HepG2 (cell line): ENCODE data around the gene RAB17. TPM values are rescaled to one million over a fixed set of nuclear protein-coding genes. Genes with fewer than 3 reads are reported as not detected.

Experiments used
- AGO2 ChIP-seq: fragments of 200-400 bp; formaldehyde crosslinking; optimal IDR thresholded peaks from 2 replicates; pipeline ENCODE3; 2017; ENCODE audit warnings: mild to moderate bottlenecking, low read depth, low read length, moderate library complexity
- ARHGAP35 ChIP-seq: sonication (generic); formaldehyde crosslinking; IDR thresholded peaks from 2 replicates; pipeline ENCODE4 v1.9.0; 2022; ENCODE audit warnings: mild to moderate bottlenecking, inconsistent platforms, moderate library complexity, missing genetic modification reagents, borderline replicate concordance
- CREM ChIP-seq, 2 experiments: sonication (generic) in 1 of 2; formaldehyde crosslinking in 1 of 2; IDR thresholded peaks; 2 replicates each; pipeline versions ENCODE4 v1.4.0 to v1.6.1; 2016 to 2020; ENCODE audit warnings: antibody characterized with exemption in 1 of 2, mild to moderate bottlenecking in 1 of 2, missing genetic modification reagents in 1 of 2
- ETV5 ChIP-seq: IDR thresholded peaks from 2 replicates; pipeline ENCODE4 v1.6.1; 2018; ENCODE audit warnings: missing biosample characterization, missing genetic modification reagents, inconsistent platforms, borderline replicate concordance
- GTF2F1 ChIP-seq: fragments of 150-350 bp; IDR thresholded peaks from 2 replicates; pipeline ENCODE4 v1.6.1; 2014; ENCODE audit warnings: low read length
- NONO ChIP-seq, 2 experiments: fragments of 450-650 bp in 1 of 2; sonication (generic) in 1 of 2; formaldehyde crosslinking in 1 of 2; IDR thresholded peaks in 1 of 2; conservative IDR thresholded peaks in 1 of 2; 2 replicates each; pipeline versions ENCODE4 v1.6.1 to v1.8.0; 2017 to 2022; ENCODE audit warnings: mild to moderate bottlenecking in 1 of 2, missing genetic modification reagents in 1 of 2, moderate library complexity in 1 of 2
- ONECUT2 ChIP-seq: sonication (generic); formaldehyde crosslinking; IDR thresholded peaks from 2 replicates; pipeline ENCODE4 v1.4.0; 2020; ENCODE audit warnings: missing genetic modification reagents
- PLRG1 ChIP-seq: fragments of 450-650 bp; conservative IDR thresholded peaks from 2 replicates; pipeline ENCODE4 v1.6.1; 2016
- PLSCR1 ChIP-seq: sonication (generic); formaldehyde crosslinking; IDR thresholded peaks from 2 replicates; pipeline ENCODE4 v1.5.0; 2020; ENCODE audit warnings: missing genetic modification reagents, mild to moderate bottlenecking, borderline replicate concordance
- RCOR2 ChIP-seq: IDR thresholded peaks from 2 replicates; pipeline ENCODE4 v1.6.1; 2016; ENCODE audit warnings: missing biosample characterization, missing genetic modification reagents
- SP1 ChIP-seq, 2 experiments: fragments of 450-650 bp in 1 of 2; sonication (generic) in 1 of 2; formaldehyde crosslinking in 1 of 2; IDR thresholded peaks; 2 replicates each; pipeline versions ENCODE4 v1.4.0 to v1.6.1; 2016 to 2020; ENCODE audit warnings: missing genetic modification reagents in 1 of 2
- TFAP4 ChIP-seq: sonication (generic); IDR thresholded peaks from 2 replicates; pipeline ENCODE4 v1.6.1; 2016; ENCODE audit warnings: low read depth, borderline replicate concordance
- TFDP2 ChIP-seq: sonication (generic); formaldehyde crosslinking; IDR thresholded peaks from 2 replicates; pipeline ENCODE4 v1.4.0; 2020; ENCODE audit warnings: missing genetic modification reagents
- ZBTB34 ChIP-seq: sonication (generic); formaldehyde crosslinking; IDR thresholded peaks from 2 replicates; pipeline ENCODE4 v1.8.0; 2022; ENCODE audit warnings: mild to moderate bottlenecking, missing genetic modification reagents
- ZFP41 ChIP-seq: sonication (generic); formaldehyde crosslinking; IDR thresholded peaks from 2 replicates; pipeline ENCODE4 v1.4.0; 2020; ENCODE audit warnings: mild to moderate bottlenecking, missing genetic modification reagents, borderline replicate concordance
- ZNF33A ChIP-seq: sonication (generic); formaldehyde crosslinking; IDR thresholded peaks from 2 replicates; pipeline ENCODE4 v1.5.1; 2020; ENCODE audit warnings: missing genetic modification reagents, mild to moderate bottlenecking, moderate library complexity, borderline replicate concordance
- ZNF629 ChIP-seq: sonication (generic); formaldehyde crosslinking; conservative IDR thresholded peaks from 2 replicates; pipeline ENCODE4 v1.5.0; 2020; ENCODE audit warnings: missing genetic modification reagents
- ZNF691 ChIP-seq: sonication (generic); formaldehyde crosslinking; IDR thresholded peaks from 2 replicates; pipeline ENCODE4 v1.4.0; 2020; ENCODE audit warnings: missing genetic modification reagents, low read depth, mild to moderate bottlenecking, borderline replicate concordance
- ZNF710 ChIP-seq: sonication (generic); formaldehyde crosslinking; IDR thresholded peaks from 2 replicates; pipeline ENCODE4 v1.5.0; 2020; ENCODE audit warnings: mild to moderate bottlenecking, missing genetic modification reagents, borderline replicate concordance
- ZNF883 ChIP-seq: sonication (generic); formaldehyde crosslinking; IDR thresholded peaks from 2 replicates; pipeline ENCODE4 v1.5.1; 2020; ENCODE audit warnings: mild to moderate bottlenecking, missing genetic modification reagents; ENCODE audit errors: not compliant biosample characterization
- polyA plus RNA-seq, 8 experiments: library from polyadenylated mRNA; depleted of rRNA in 3 of 8; stranded (reverse) in 7 of 8; unstranded in 1 of 8; fragments of >200 nt; fragmentation: Illumina TruSeq in 4 of 8; extraction: Trizol in 4 of 8; gene quantifications; 2 replicates each; pipeline versions ENCODE4 v1.2.1 to v1.2.3, GENCODE V29; 2011 to 2016; ENCODE audit warnings: low read depth in 4 of 8, missing spikeins in 1 of 8, mixed read lengths in 1 of 8; ENCODE audit not compliant: insufficient read depth in 1 of 8
- total RNA-seq, 5 experiments: library from RNA; depleted of rRNA; stranded (reverse); fragments of >200 nt; fragmentation: Illumina TruSeq; extraction: Trizol; gene quantifications; 2 replicates each; pipeline ENCODE4 v1.2.3, GENCODE V29; 2016; ENCODE audit warnings: low read depth in 1 of 5

The RAB17 gene
- total and polyA plus RNA-seq, 2 of the 13 experiments (the other 11 are each of a cell fraction or from before 2014, with no cell fraction given): 68.0 to 124 TPM

GRCh38 chr2:237572021-237572741 lies 18.4 kb downstream of the RAB17 start (continued):
- TF ChIP-seq PLSCR1 (no peak), ZNF629 (CRISPR knock-in tag) (peak; percentile 33; the same call in 1 of the 2 replicates), ZNF691 (CRISPR knock-in tag) (peak; percentile 96), CREM (IDR thresholded peaks at IDR 0.05) (no peak), CREM (CRISPR knock-in tag; IDR thresholded peaks at IDR 0.05) (no peak), ZFP41 (CRISPR knock-in tag) (no peak), PLRG1 (no peak), ETV5 (peak; percentile 70; the same call in 1 of the 2 replicates), GTF2F1 (no peak), TFDP2 (peak; percentile 64), ZNF710 (peak; percentile 51; the same call in 1 of the 2 replicates), NONO (IDR thresholded peaks at IDR 0.05) (no peak), NONO (CRISPR knock-in tag; conservative IDR thresholded peaks at IDR 0.05) (peak; percentile 79), ARHGAP35 (CRISPR knock-in tag) (0 out of 2 replicates have a peak, but pooled peaks have one; percentile 53), AGO2 (peak; percentile 60), TFAP4 (peak; percentile 28; the same call in 1 of the 2 replicates), ONECUT2 (CRISPR knock-in tag) (no peak), ZBTB34 (CRISPR knock-in tag) (peak; percentile 21; the same call in 1 of the 2 replicates), ZNF33A (CRISPR knock-in tag) (0 out of 2 replicates have a peak, but pooled peaks have one; percentile 61), RCOR2 (CRISPR knock-in tag) (no peak), ZNF883 (CRISPR knock-in tag) (peak; percentile 28), SP1 (IDR thresholded peaks at IDR 0.05) (no peak), SP1 (CRISPR knock-in tag; IDR thresholded peaks at IDR 0.05) (0 out of 2 replicates have a peak, but pooled peaks have one; percentile 32)
